Neural progenitor cell (in vitro differentiated cells): ENCODE results near the gene MYCL.

Experiments
- CTCF ChIP-seq: fragments of 200-600 bp; sonication (generic); IDR thresholded peaks from 2 replicates; pipeline ENCODE4 v1.5.1; 2017; ENCODE audit warnings: antibody characterized with exemption, mild to moderate bottlenecking
- EZH2phosphoT487 ChIP-seq: fragments of 200-600 bp; sonication (generic); IDR thresholded peaks from 2 replicates; pipeline ENCODE4 v1.6.1; 2017; ENCODE audit warnings: antibody characterized with exemption

- TF ChIP-seq CTCF: no peak
- TF ChIP-seq EZH2phosphoT487: no peak
These were observed 6.7 kb downstream of the MYCL start for GRCh38 chr1:39894884-39895495.
